ENCODE data around the gene SELENOO. TPM values are rescaled to one million over a fixed set of nuclear protein-coding genes. Genes with fewer than 3 reads are reported as not detected.

Gene SELENOO
- total RNA-seq, 1 donor from 2014 or later = 23.8 TPM

- no peak for TF ChIP-seq CTCF (conservative IDR thresholded peaks at IDR 0.05)
- peaks cover 29% of the 10 kb centered on the region for H3K27me3 Mint-ChIP-seq
- no peaks in the 10 kb centered on the region for H3K9me3 Mint-ChIP-seq
- no peaks in the 10 kb centered on the region for H3K36me3 Mint-ChIP-seq
- H3K27ac Mint-ChIP-seq = no peak overlapping the region
- peak; percentile 68 for DNase-seq (ENCODE audit: extremely low spot score, unreplicated experiment)
- H3K4me1 Mint-ChIP-seq (ENCODE audit: unreplicated experiment) = no peaks in the 10 kb centered on the region
- H3K4me3 Mint-ChIP-seq = no peak overlapping the region
Observed at GRCh38 chr22:50157709-50158375, 43.0 kb upstream of the SELENOO start.

GRCh38 chr22:50160947-50161346, 39.9 kb upstream of the SELENOO start:
- H3K4me1 Mint-ChIP-seq (ENCODE audit: unreplicated experiment) = no peaks in the 10 kb centered on the region
- no peak overlapping the region for H3K27ac Mint-ChIP-seq
- H3K9me3 Mint-ChIP-seq = no peaks in the 10 kb centered on the region
- no peak for TF ChIP-seq CTCF (conservative IDR thresholded peaks at IDR 0.05)
- DNase-seq (ENCODE audit: extremely low spot score, unreplicated experiment) = no peak
- no peaks in the 10 kb centered on the region for H3K36me3 Mint-ChIP-seq
- H3K27me3 Mint-ChIP-seq = peaks cover 28% of the 10 kb centered on the region
- no peak overlapping the region for H3K4me3 Mint-ChIP-seq

GRCh38 chr22:50161508-50162390, 39.1 kb upstream of the SELENOO start:
- Mint-ChIP-seq H3K27me3 (peaks cover 28% of the 10 kb centered on the region), H3K36me3 (no peaks in the 10 kb centered on the region), H3K27ac (no peak overlapping the region), H3K4me1 (ENCODE audit: unreplicated experiment) (no peaks in the 10 kb centered on the region), H3K4me3 (no peak overlapping the region), H3K9me3 (no peaks in the 10 kb centered on the region)
- DNase-seq (ENCODE audit: extremely low spot score, unreplicated experiment) = no peak
- TF ChIP-seq CTCF (conservative IDR thresholded peaks at IDR 0.05) = no peak

- no peaks in the 10 kb centered on the region for H3K4me1 Mint-ChIP-seq (ENCODE audit: unreplicated experiment)
- H3K9me3 Mint-ChIP-seq = no peaks in the 10 kb centered on the region
- no peaks in the 10 kb centered on the region for H3K36me3 Mint-ChIP-seq
- peaks cover 23% of the 10 kb centered on the region for H3K27me3 Mint-ChIP-seq
- no peak for TF ChIP-seq CTCF (conservative IDR thresholded peaks at IDR 0.05)
- H3K4me3 Mint-ChIP-seq = no peak overlapping the region
- peak; percentile 67 for DNase-seq (ENCODE audit: extremely low spot score, unreplicated experiment)
- H3K27ac Mint-ChIP-seq = no peak overlapping the region
Observed at GRCh38 chr22:50162391-50162956, 38.3 kb upstream of the SELENOO start.

GRCh38 chr22:50165436-50166123, 35.2 kb upstream of the SELENOO start:
- Mint-ChIP-seq H3K4me1 (ENCODE audit: unreplicated experiment) (no peaks in the 10 kb centered on the region), H3K4me3 (no peak overlapping the region), H3K27me3 (peaks cover 24% of the 10 kb centered on the region), H3K36me3 (no peaks in the 10 kb centered on the region), H3K27ac (no peak overlapping the region), H3K9me3 (no peaks in the 10 kb centered on the region)
- no peak for DNase-seq (ENCODE audit: extremely low spot score, unreplicated experiment)
- no peak for TF ChIP-seq CTCF (conservative IDR thresholded peaks at IDR 0.05)
